Measurements from ENCODE around the gene RNF208.

- TF ChIP-seq CTCF (IDR thresholded peaks at IDR 0.05; ENCODE audit: low read depth, low read length) (no peak), MAX (IDR thresholded peaks at IDR 0.05; ENCODE audit: low read depth, low read length) (no peak), POLR2A (IDR thresholded peaks at IDR 0.05; ENCODE audit: extremely low read depth, insufficient read length) (no peak)
Observed at GRCh38 chr9:137185921-137186320, 36.1 kb downstream of the RNF208 start.

Measured in NB4 (cell line).